Colonic mucosa (tissue), 4 donors: Measurements from ENCODE around the gene S1PR2. TPM values are rescaled to one million over a fixed set of nuclear protein-coding genes. Genes with fewer than 3 reads are reported as not detected.
"Not testable (repeated sequence)": the region's sequence is repeated elsewhere in the genome, so short reads cannot be mapped to it uniquely, and the experiment has no call there.

ENCODE experiments used
- DNase-seq: peaks from one replicate; pipeline ENCODE4 v3.0.0-alpha.2; 2020
- H3K27ac ChIP-seq: fragments of 200-600 bp; one replicate; pipeline ENCODE4 v1.8.0; 2021
- H3K27me3 ChIP-seq: fragments of 200-600 bp; one replicate; pipeline ENCODE4 v1.8.0; 2021
- H3K36me3 ChIP-seq: fragments of 200-600 bp; one replicate; pipeline ENCODE4 v1.8.0; 2021
- H3K4me1 ChIP-seq: fragments of 200-600 bp; one replicate; pipeline ENCODE4 v1.8.0; 2021; ENCODE audit warnings: mild to moderate bottlenecking
- H3K4me3 ChIP-seq: fragments of 200-600 bp; one replicate; pipeline ENCODE4 v1.8.0; 2021
- H3K9ac ChIP-seq, 2 donors: one replicate each; pipeline ENCODE4 v1.7.0; 2013; ENCODE audit warnings: control low read depth in 2 of 2, low read depth in 2 of 2, low read length in 2 of 2
- H3K9me3 ChIP-seq: fragments of 200-600 bp; one replicate; pipeline ENCODE4 v1.8.0; 2021
- intact Hi-C: fragments of 100-400 bp; cut with DNase I; formaldehyde crosslinking; loops from one replicate; pipeline ENCODE4 v1.14.1; 2022
- total RNA-seq, 2 donors: library from RNA; stranded (reverse); fragmentation: NEBNext Ultra II Directional in 1 of 2; extraction: Animal tissue kit (Norgen Biotek cat#: 25700) in 1 of 2; gene quantifications; one replicate each; pipeline ENCODE4 v1.2.1, GENCODE V29; 2021
- TF ChIP-seq, protein P1 (sequence below): fragments of 200-600 bp; IDR thresholded peaks from one replicate; pipeline ENCODE4 v1.8.0; 2022; ENCODE audit warnings: antibody characterized with exemption, mild to moderate bottlenecking
- donor health status: healthy.
- donor health status: DM: no; HTN: no; CAD: no.
- donor health status: DM: no; HTN: no; CAD: no.

Gene S1PR2
- total RNA-seq, 2 donors from 2014 or later: 2.4 to 5.2 TPM

DNA sequence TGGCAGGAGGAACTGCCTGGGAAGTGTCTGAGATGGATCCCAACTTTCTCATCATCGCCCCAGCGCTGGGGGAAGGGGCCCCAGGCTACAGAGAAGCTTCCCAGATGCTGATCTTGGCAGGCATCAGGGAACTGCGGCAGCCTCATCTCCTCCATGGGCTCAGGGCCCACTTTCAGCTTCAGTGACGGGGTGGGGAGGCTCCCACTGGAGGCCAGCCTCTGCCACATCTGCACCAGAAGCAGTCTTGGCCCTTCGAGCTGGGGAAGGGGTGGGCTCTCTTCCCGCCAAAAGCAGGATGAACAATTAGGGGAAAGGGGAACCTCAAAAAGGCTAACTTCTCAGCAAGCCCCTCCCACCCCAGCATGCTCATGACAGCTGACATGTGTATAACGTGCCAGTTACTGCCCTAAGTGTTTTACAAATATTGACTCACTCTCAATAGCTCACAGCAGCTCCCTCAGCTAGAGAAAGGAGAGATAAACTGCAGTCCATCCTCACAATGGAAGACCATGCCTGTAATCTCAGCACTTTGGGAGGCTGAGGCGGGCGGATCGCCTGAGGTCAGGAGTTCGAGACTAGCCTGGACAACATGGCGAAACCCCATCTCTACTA, 7.1 kb upstream of the S1PR2 start:
- Histone ChIP-seq H3K9ac (no peak overlapping the region), H3K27me3 (no peaks in the 10 kb centered on the region), H3K36me3 (no peaks in the 10 kb centered on the region), H3K4me3 (no peak overlapping the region), H3K9me3 (no peaks in the 10 kb centered on the region), H3K4me1 (no peaks in the 10 kb centered on the region), H3K27ac (peak overlapping the region; percentile 9)
- TF ChIP-seq, protein P1, sequence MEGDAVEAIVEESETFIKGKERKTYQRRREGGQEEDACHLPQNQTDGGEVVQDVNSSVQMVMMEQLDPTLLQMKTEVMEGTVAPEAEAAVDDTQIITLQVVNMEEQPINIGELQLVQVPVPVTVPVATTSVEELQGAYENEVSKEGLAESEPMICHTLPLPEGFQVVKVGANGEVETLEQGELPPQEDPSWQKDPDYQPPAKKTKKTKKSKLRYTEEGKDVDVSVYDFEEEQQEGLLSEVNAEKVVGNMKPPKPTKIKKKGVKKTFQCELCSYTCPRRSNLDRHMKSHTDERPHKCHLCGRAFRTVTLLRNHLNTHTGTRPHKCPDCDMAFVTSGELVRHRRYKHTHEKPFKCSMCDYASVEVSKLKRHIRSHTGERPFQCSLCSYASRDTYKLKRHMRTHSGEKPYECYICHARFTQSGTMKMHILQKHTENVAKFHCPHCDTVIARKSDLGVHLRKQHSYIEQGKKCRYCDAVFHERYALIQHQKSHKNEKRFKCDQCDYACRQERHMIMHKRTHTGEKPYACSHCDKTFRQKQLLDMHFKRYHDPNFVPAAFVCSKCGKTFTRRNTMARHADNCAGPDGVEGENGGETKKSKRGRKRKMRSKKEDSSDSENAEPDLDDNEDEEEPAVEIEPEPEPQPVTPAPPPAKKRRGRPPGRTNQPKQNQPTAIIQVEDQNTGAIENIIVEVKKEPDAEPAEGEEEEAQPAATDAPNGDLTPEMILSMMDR: no peak
- peak; percentile 69 for DNase-seq
- intact Hi-C loops: no loop called here

DNA sequence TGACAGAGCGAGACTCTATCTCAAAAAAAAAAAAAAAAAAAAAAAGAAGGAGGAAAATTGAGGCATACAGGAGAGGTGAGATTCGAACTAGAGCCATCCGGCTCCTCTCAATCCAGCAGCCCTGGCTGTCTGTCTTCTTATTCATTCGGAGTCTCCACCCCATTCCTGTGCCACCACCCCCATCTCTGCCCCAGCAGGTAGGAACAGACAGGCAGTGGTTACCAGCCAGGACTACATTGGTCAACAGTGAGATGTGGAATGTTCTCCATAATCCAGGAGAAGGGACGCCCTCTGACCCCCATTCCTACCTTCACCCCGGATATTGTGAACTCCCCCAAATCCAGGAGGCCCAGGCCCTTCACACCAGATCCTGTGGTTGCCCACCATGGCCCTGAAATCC, 6.6 kb upstream of the S1PR2 start:
- Histone ChIP-seq H3K4me3 (no peak overlapping the region), H3K27ac (peak overlapping the region; percentile 53), H3K9me3 (no peaks in the 10 kb centered on the region), H3K36me3 (no peaks in the 10 kb centered on the region), H3K27me3 (no peaks in the 10 kb centered on the region), H3K4me1 (no peaks in the 10 kb centered on the region), H3K9ac (no peak overlapping the region)
- intact Hi-C loops: no loop called here
- TF ChIP-seq, protein P1: no peak
- no peak for DNase-seq

DNA sequence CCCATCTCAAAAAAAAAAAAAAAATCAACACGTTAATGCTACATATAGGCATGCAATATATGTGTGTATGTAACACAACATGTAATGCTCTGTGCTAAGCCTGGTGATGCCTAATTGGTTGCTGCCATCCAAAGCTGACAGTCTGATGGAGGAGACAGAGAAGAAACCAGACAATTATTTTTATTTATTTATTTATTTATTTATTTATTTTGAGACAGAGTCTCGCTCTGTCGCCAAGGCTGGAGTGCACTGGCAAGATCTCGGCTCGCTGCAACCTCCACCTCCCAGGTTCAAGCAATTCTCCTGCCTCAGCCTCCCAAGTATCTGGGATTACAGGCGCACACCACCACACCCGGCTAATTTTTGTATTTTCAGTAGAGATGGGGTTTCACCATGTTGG, 4.3 kb upstream of the S1PR2 start:
- H3K27me3 ChIP-seq, H3K4me3 ChIP-seq, H3K36me3 ChIP-seq, intact Hi-C loops, H3K9ac ChIP-seq, H3K4me1 ChIP-seq, DNase-seq, H3K9me3 ChIP-seq: not testable (repeated sequence)
- H3K27ac ChIP-seq: peak overlapping the region; percentile 40

DNA sequence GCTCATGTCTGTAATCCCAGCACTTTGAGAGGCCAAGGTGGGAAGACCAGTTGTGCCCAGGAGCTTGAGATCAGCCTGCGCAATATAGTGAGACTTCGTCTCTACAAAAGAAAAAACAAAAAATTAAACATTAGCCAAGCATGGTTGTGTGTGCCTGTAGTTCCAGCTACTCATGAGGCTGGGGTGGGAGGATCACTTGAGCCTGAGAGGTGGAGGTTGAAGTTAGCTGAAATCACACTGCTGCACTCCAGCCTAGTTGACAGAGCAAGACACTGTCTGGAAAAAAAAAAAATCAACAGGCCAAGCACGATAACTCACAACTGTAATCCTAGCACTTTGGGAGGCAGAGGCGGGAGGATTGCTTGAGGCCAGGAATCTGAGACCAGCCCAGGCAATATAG, 3.9 kb upstream of the S1PR2 start:
- DNase-seq: no peak
- Histone ChIP-seq H3K4me3 (no peak overlapping the region), H3K36me3 (no peaks in the 10 kb centered on the region), H3K4me1 (no peaks in the 10 kb centered on the region), H3K9ac (no peak overlapping the region), H3K27ac (no peak overlapping the region), H3K27me3 (no peaks in the 10 kb centered on the region), H3K9me3 (no peaks in the 10 kb centered on the region)
- intact Hi-C loops: no loop called here
- TF ChIP-seq, protein P1: no peak

DNA sequence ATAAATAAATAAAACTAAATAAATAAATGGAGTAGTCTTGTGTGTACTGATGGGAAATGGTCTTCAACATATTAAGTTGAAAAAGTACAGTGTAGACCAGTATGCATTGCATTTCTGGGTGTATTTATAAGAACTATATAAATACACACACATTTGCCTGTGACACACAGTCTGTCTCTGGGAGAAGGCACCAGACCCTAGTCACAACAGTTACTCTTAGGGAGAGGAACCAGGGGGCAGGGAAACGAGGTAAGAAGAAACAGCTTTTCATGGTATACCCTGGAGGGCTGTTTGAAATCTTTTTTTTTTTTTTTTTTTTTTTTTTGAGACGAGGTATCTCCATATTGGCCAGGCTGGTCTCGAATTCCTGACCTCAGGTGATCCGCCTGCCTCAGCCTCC, 2.8 kb upstream of the S1PR2 start:
- no peaks in the 10 kb centered on the region for H3K36me3 ChIP-seq
- intact Hi-C loops: no loop called here
- no peak for DNase-seq
- no peak overlapping the region for H3K27ac ChIP-seq
- H3K27me3 ChIP-seq: no peaks in the 10 kb centered on the region
- no peak overlapping the region for H3K9ac ChIP-seq
- H3K4me3 ChIP-seq: no peak overlapping the region
- H3K9me3 ChIP-seq: no peaks in the 10 kb centered on the region
- no peaks in the 10 kb centered on the region for H3K4me1 ChIP-seq
- TF ChIP-seq, protein P1: no peak

DNA sequence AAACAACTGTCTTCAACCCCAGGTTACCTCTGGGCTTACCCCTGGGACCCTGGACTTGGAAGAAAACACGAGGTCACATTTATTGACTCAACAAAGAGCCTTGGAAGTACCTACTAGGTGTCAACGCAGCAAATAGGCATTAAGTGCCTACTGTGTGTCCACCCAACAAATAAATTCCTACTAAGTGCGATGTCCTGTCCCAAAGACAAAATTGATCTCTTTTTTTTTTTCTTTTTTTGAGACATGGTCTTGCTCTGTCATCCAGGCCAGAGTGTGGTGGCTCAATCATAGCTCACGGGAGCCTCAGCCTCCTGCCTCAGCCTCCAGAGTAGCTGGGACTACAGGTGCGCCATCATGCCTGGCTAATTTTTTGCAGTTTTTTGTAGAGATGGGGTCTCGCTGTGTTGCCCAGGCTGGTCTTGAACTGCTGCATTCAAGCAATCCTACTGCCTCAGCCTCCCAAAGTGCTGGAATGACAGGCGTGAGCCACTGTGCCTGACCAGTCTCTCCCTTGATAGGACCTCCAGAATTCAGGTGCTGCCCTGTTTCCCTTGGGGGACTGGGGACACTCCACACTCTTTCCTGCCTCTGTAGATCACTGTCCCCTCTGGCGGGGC, 589 bp upstream of the S1PR2 start:
- intact Hi-C loops: no loop called here
- peak overlapping the region; percentile 71 for H3K4me3 ChIP-seq
- no peaks in the 10 kb centered on the region for H3K9me3 ChIP-seq
- no peaks in the 10 kb centered on the region for H3K36me3 ChIP-seq
- no peak overlapping the region for H3K9ac ChIP-seq
- no peaks in the 10 kb centered on the region for H3K27me3 ChIP-seq
- no peaks in the 10 kb centered on the region for H3K4me1 ChIP-seq
- H3K27ac ChIP-seq: peak overlapping the region; percentile 78
- TF ChIP-seq, protein P1: no peak
- no peak for DNase-seq
